HG03558 (cell line): ENCODE results near the gene BMP7.

ENCODE experiments used
- ATAC-seq: cut with Tn5 transposase; IDR thresholded peaks from one replicate; pipeline ENCODE4 v1.9.1; 2021; ENCODE audit warnings: moderate number of reproducible peaks; ENCODE audit not compliant: unreplicated experiment; ENCODE audit errors: extremely low read depth

Gene BMP7

GRCh38 chr20:57179265-57179664 lies 87.2 kb downstream of the BMP7 start:
- ATAC-seq: no peak

- ATAC-seq: no peak
Observed at GRCh38 chr20:57178582-57179111, 87.8 kb downstream of the BMP7 start.

- ATAC-seq: no peak
Observed at GRCh38 chr20:57177636-57178280, 88.7 kb downstream of the BMP7 start.

- ATAC-seq: no peak
Observed at GRCh38 chr20:57176842-57177241, 89.6 kb downstream of the BMP7 start.

GRCh38 chr20:57175397-57176010 lies 90.9 kb downstream of the BMP7 start:
- no peak for ATAC-seq

- ATAC-seq: no peak
Observed at GRCh38 chr20:57174737-57175136, 91.7 kb downstream of the BMP7 start.

- no peak for ATAC-seq
Observed at GRCh38 chr20:57173986-57174385, 92.5 kb downstream of the BMP7 start.

- no peak for ATAC-seq
Observed at GRCh38 chr20:57173041-57173440, 93.4 kb downstream of the BMP7 start.

GRCh38 chr20:57170343-57170742 lies 96.1 kb downstream of the BMP7 start:
- ATAC-seq: no peak

GRCh38 chr20:57169162-57169561 lies 97.3 kb downstream of the BMP7 start:
- ATAC-seq: no peak

- ATAC-seq: no peak
Observed at GRCh38 chr20:57167971-57168701, 98.3 kb downstream of the BMP7 start.

- no peak for ATAC-seq
Observed at GRCh38 chr20:57167292-57167655, 99.2 kb downstream of the BMP7 start.

- no peak for ATAC-seq
Observed at GRCh38 chr20:57166568-57167291, 99.7 kb downstream of the BMP7 start.

GRCh38 chr20:57165427-57166004 lies 100.9 kb downstream of the BMP7 start:
- no peak for ATAC-seq

GRCh38 chr20:57164872-57165271 lies 101.6 kb downstream of the BMP7 start:
- ATAC-seq: no peak

- ATAC-seq: no peak
Observed at GRCh38 chr20:57163041-57163440, 103.4 kb downstream of the BMP7 start.

GRCh38 chr20:57162362-57162652 lies 104.1 kb downstream of the BMP7 start:
- no peak for ATAC-seq

GRCh38 chr20:57161478-57162361 lies 104.7 kb downstream of the BMP7 start:
- no peak for ATAC-seq

GRCh38 chr20:57160985-57161384 lies 105.5 kb downstream of the BMP7 start:
- no peak for ATAC-seq
